ENCODE results near the gene TMEM183A.

TMEM183A gene

DNA sequence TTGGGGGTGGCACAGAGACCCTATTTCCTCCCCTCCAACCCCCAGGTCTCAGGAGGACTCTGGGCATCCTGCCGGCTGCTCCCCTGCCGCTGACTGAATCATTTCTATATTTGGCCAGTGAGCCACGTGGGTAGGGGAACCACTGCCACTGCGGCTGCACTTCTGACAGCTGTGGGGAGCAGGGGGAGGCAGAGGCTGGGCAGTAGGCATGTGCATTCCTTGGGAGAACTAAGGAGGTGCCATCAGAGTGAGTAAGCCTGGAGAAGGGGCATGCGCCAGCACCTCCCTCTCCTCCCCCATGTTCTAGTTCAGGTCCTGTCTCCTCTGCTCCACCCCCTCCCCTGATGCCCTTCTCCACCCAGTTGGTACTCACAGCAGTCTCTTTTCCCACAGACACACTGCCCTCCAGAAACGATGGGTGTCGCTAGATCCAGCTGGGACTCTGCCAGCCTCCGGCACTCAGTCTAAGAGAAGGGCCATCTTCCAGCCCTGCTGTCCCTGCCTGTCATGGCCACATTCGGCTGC lies 31.1 kb downstream of the TMEM183A start:
- no peaks in the 10 kb centered on the region for H3F3A ChIP-seq (ENCODE audit: insufficient read depth)
- no peak for TF ChIP-seq EZH2phosphoT487 (conservative IDR thresholded peaks at IDR 0.05; ENCODE audit: low read length)
- TF ChIP-seq, protein P1, sequence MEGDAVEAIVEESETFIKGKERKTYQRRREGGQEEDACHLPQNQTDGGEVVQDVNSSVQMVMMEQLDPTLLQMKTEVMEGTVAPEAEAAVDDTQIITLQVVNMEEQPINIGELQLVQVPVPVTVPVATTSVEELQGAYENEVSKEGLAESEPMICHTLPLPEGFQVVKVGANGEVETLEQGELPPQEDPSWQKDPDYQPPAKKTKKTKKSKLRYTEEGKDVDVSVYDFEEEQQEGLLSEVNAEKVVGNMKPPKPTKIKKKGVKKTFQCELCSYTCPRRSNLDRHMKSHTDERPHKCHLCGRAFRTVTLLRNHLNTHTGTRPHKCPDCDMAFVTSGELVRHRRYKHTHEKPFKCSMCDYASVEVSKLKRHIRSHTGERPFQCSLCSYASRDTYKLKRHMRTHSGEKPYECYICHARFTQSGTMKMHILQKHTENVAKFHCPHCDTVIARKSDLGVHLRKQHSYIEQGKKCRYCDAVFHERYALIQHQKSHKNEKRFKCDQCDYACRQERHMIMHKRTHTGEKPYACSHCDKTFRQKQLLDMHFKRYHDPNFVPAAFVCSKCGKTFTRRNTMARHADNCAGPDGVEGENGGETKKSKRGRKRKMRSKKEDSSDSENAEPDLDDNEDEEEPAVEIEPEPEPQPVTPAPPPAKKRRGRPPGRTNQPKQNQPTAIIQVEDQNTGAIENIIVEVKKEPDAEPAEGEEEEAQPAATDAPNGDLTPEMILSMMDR (IDR thresholded peaks at IDR 0.05; ENCODE audit: insufficient read depth, low read length, poor library complexity, severe bottlenecking) = no peak
- H2AFZ ChIP-seq (ENCODE audit: low read depth, low read length, severe bottlenecking) = no peak overlapping the region
- H3K9ac ChIP-seq (ENCODE audit: low read length) = no peak overlapping the region
- no peaks in the 10 kb centered on the region for H3K36me3 ChIP-seq (ENCODE audit: low read length)
- no peak overlapping the region for H3K4me2 ChIP-seq (ENCODE audit: low read depth, low read length, poor library complexity, severe bottlenecking)
- H3K4me3 ChIP-seq (ENCODE audit: insufficient read depth, low read length, poor library complexity, severe bottlenecking) = no peak overlapping the region
- no peaks in the 10 kb centered on the region for H3K79me2 ChIP-seq (ENCODE audit: insufficient read depth, low read length)
- H4K20me1 ChIP-seq (ENCODE audit: low read depth, low read length) = no peaks in the 10 kb centered on the region
- no peaks in the 10 kb centered on the region for H3K9me3 ChIP-seq (ENCODE audit: insufficient read depth, low read length)
- H3K27me3 ChIP-seq (ENCODE audit: low read length) = no peaks in the 10 kb centered on the region
- no peak overlapping the region for H3K27ac ChIP-seq (ENCODE audit: low read depth, low read length)
- no peaks in the 10 kb centered on the region for H3K9me2 ChIP-seq (replicated peaks; ENCODE audit: insufficient read depth, low read length)

GRCh38 chr1:203038891-203039608 lies 31.9 kb downstream of the TMEM183A start:
- no peak overlapping the region for H3K4me2 ChIP-seq (ENCODE audit: low read depth, low read length, poor library complexity, severe bottlenecking)
- H3K9me2 ChIP-seq (replicated peaks; ENCODE audit: insufficient read depth, low read length) = no peaks in the 10 kb centered on the region
- H3K4me3 ChIP-seq (ENCODE audit: insufficient read depth, low read length, poor library complexity, severe bottlenecking) = no peak overlapping the region
- H4K20me1 ChIP-seq (ENCODE audit: low read depth, low read length) = no peaks in the 10 kb centered on the region
- H3F3A ChIP-seq (ENCODE audit: insufficient read depth) = no peaks in the 10 kb centered on the region
- H2AFZ ChIP-seq (ENCODE audit: low read depth, low read length, severe bottlenecking) = no peak overlapping the region
- H3K9ac ChIP-seq (ENCODE audit: low read length) = no peak overlapping the region
- H3K79me2 ChIP-seq (ENCODE audit: insufficient read depth, low read length) = no peaks in the 10 kb centered on the region
- H3K27me3 ChIP-seq (ENCODE audit: low read length) = no peaks in the 10 kb centered on the region
- H3K27ac ChIP-seq (ENCODE audit: low read depth, low read length) = no peak overlapping the region
- H3K9me3 ChIP-seq (ENCODE audit: insufficient read depth, low read length) = no peaks in the 10 kb centered on the region
- TF ChIP-seq EZH2phosphoT487 (conservative IDR thresholded peaks at IDR 0.05; ENCODE audit: low read length) = no peak
- TF ChIP-seq, protein P1 (IDR thresholded peaks at IDR 0.05; ENCODE audit: insufficient read depth, low read length, poor library complexity, severe bottlenecking) = peak; percentile 93
- H3K36me3 ChIP-seq (ENCODE audit: low read length) = no peaks in the 10 kb centered on the region

DNA sequence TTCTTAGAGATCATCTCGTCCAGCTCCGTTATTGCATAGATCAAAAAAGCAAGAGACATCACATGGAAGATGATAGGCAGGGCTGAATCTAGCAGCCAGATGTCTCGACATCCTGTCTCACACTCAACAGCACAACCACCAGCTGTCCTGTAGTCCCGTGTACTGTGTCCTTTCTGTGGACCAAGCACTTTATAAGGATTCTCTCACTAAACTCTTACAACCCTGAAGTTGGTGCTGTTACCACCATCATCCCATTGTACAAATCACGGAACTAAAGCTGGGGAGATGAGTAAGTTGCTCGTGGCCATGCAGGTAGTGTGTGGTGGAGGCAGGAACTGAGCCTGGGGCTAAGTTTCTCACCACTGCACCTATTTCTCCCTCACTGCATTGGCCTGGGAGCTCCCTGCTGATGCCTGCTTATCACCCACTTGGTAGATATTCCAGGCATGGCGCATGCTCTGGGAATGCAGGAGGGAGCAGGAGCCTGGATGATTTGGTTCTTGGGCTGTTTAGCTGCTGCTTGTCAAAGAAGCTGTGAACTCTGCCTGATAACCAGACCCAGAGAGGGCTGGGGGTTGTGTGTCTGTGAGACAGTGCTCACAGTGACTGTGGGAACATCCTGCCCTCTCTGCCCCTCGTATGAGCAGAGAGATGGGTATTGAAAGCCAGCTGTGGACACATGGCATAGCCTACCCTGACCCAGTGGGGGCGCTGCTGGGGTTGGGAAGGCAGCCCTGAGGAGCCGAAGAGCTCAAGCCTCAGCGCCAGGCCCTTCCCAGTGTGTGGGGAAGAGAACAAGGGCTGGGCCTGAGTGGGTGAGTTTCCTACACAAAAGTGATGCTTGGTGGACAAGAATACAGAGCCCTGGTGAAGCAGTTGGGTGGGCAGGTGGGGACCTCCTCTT lies 32.7 kb downstream of the TMEM183A start:
- Histone ChIP-seq H3K4me2 (ENCODE audit: low read depth, low read length, poor library complexity, severe bottlenecking) (no peak overlapping the region), H4K20me1 (ENCODE audit: low read depth, low read length) (no peaks in the 10 kb centered on the region), H3K79me2 (ENCODE audit: insufficient read depth, low read length) (no peaks in the 10 kb centered on the region), H3K4me3 (ENCODE audit: insufficient read depth, low read length, poor library complexity, severe bottlenecking) (no peak overlapping the region), H3K9me3 (ENCODE audit: insufficient read depth, low read length) (no peaks in the 10 kb centered on the region), H2AFZ (ENCODE audit: low read depth, low read length, severe bottlenecking) (no peak overlapping the region), H3F3A (ENCODE audit: insufficient read depth) (no peaks in the 10 kb centered on the region), H3K9ac (ENCODE audit: low read length) (no peak overlapping the region), H3K9me2 (replicated peaks; ENCODE audit: insufficient read depth, low read length) (no peaks in the 10 kb centered on the region), H3K27me3 (ENCODE audit: low read length) (no peaks in the 10 kb centered on the region), H3K27ac (ENCODE audit: low read depth, low read length) (no peak overlapping the region), H3K36me3 (ENCODE audit: low read length) (no peaks in the 10 kb centered on the region)
- no peak for TF ChIP-seq EZH2phosphoT487 (conservative IDR thresholded peaks at IDR 0.05; ENCODE audit: low read length)
- TF ChIP-seq, protein P1 (IDR thresholded peaks at IDR 0.05; ENCODE audit: insufficient read depth, low read length, poor library complexity, severe bottlenecking) = peak; percentile 6
